Measurements from ENCODE around the gene RPS16. TPM values are rescaled to one million over a fixed set of nuclear protein-coding genes. Genes with fewer than 3 reads are reported as not detected.
A peak's percentile ranks its signal among the peaks of the same experiment; 100 is the strongest.

RPS16 gene
- total RNA-seq, 4 donors from 2014 or later = 1,316 to 2,441 (median 1,971) TPM

DNA sequence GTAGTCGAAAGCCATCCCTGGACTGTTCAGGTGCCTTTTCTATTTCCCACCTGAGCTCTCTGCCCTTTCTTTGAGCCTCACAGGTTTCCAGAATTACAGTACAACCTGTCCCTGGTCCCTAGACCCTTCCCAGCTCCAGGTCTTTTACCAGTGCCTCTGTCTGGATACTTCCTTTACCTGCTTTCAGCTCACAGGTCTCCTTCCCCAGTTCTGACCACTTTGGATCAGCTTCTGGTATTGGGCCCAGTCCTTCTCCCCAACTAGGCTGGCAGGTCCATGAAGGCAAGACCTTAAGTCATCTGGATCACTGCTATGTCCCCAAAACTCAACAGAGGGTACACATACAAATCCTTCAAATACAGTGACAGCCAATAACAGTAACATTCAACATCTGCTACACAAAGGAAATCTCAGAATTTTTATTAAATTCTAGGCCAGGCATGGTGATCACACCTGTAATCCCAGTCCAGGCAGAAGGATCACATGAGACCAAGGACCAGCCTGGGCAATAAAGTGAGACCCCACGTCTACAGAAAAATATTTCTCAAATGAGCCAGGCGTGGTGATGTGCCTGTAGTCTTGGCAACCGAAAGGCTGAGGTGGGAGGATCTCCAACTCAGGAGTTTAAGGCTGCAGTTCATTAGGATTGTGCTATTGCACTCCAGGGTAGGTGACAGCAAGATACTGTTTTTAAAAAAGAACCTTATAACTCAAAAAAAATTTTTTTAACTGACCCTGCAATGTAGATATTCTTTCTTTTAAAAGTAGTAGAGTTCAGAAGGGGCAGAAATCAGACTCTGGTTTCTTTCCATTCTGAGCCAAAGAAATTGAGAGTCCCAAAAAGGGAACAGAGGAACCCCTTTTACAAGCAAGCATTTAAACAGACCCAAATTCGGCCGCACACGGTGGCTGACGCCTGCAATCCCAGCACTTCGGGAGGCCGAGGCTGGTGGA lies 1.3 kb downstream of the RPS16 start:
- H3K9me3 ChIP-seq = no peaks in the 10 kb centered on the region
- no peaks in the 10 kb centered on the region for H3K27me3 ChIP-seq
- TF ChIP-seq, protein P1, sequence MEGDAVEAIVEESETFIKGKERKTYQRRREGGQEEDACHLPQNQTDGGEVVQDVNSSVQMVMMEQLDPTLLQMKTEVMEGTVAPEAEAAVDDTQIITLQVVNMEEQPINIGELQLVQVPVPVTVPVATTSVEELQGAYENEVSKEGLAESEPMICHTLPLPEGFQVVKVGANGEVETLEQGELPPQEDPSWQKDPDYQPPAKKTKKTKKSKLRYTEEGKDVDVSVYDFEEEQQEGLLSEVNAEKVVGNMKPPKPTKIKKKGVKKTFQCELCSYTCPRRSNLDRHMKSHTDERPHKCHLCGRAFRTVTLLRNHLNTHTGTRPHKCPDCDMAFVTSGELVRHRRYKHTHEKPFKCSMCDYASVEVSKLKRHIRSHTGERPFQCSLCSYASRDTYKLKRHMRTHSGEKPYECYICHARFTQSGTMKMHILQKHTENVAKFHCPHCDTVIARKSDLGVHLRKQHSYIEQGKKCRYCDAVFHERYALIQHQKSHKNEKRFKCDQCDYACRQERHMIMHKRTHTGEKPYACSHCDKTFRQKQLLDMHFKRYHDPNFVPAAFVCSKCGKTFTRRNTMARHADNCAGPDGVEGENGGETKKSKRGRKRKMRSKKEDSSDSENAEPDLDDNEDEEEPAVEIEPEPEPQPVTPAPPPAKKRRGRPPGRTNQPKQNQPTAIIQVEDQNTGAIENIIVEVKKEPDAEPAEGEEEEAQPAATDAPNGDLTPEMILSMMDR (IDR thresholded peaks at IDR 0.05) = no peak
- TF ChIP-seq POLR2AphosphoS5 (IDR thresholded peaks at IDR 0.05) = no peak
- no peak for TF ChIP-seq POLR2A (IDR thresholded peaks at IDR 0.05; ENCODE audit: low read depth)
- TF ChIP-seq EP300 (IDR thresholded peaks at IDR 0.05) = no peak
- H3K27ac ChIP-seq (replicated peaks in 1 of 4) = peak overlapping the region; percentile 24 to 95 (median 84)
- intact Hi-C loops (cut with DNase I) = no loop called here
- WGBS = 51% methylated on average over 10 of the region's 10 CpGs
- no peak for DNase-seq (ENCODE audit: extremely low spot score)
- H3K4me1 ChIP-seq = peaks cover 30 to 48% (median 46%) of the 10 kb centered on the region in 4 donors
- peaks cover 28 to 43% (median 37%) of the 10 kb centered on the region in 4 donors for H3K36me3 ChIP-seq
- H3K4me3 ChIP-seq = peak overlapping the region; percentile 76 to 84 (median 82)

DNA sequence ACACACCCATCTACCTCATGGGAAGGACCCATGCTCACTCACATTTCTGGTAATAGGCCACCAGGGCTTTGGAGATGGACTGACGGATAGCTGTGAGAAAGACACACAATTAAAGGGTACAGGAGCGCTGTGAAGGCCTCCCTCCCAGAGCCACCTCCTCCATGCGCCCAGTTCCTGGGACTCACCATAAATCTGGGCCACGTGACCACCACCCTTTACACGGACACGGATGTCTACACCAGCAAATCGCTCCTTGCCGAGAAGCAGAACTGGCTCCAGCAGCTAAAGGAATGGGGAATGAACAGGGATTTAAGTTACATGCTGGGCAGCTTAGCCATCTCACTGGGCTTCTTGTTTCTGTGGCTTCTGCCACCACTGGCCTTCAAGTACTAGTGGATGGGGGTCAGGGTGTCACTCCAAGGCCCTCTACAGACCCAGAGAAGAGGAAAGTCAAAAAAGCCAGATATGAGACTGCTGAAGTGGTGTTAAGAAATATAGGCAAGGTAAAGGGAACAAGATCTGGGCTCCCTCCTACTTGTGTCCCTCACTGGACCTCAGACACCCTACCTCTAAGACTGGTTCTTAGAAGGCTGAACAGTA lies 2.2 kb downstream of the RPS16 start:
- DNase-seq (ENCODE audit: extremely low spot score) = no peak
- H3K27me3 ChIP-seq = no peaks in the 10 kb centered on the region
- H3K9me3 ChIP-seq = no peaks in the 10 kb centered on the region
- no peak overlapping the region for H3K4me3 ChIP-seq
- 95% methylated on average over 8 of the region's 8 CpGs for WGBS
- H3K27ac ChIP-seq (replicated peaks in 1 of 4) = peak overlapping the region in 3 of 4 donors; percentile 8 to 95 (median 24)
- peaks cover 38 to 56% (median 54%) of the 10 kb centered on the region in 4 donors for H3K4me1 ChIP-seq
- TF ChIP-seq POLR2A (IDR thresholded peaks at IDR 0.05; ENCODE audit: low read depth) (no peak), EP300 (IDR thresholded peaks at IDR 0.05) (no peak), POLR2AphosphoS5 (IDR thresholded peaks at IDR 0.05) (no peak)
- TF ChIP-seq, protein P1 (IDR thresholded peaks at IDR 0.05) = no peak
- peaks cover 28 to 43% (median 37%) of the 10 kb centered on the region in 4 donors for H3K36me3 ChIP-seq
- intact Hi-C loops (cut with DNase I) = no loop called here

DNA sequence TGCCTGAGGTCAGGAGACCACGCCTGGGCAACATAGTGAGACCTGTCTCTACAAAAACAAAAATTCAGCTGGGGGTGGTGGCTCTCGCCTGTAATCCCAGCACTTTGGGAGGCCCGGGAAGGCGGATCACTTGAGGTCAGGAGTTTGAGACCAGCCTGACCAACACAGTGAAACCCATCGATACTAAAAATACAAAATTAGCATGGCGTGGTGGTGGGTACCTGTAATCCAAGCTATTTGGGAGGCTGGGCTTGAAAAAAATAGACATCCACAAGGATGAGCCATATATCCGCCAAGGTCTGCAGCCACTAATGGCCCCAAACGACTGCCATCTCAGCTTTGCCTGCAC lies 3.1 kb downstream of the RPS16 start:
- no peak overlapping the region for H3K27ac ChIP-seq (replicated peaks in 1 of 4)
- peaks cover 28 to 43% (median 37%) of the 10 kb centered on the region in 4 donors for H3K36me3 ChIP-seq
- 95% methylated on average over 8 of the region's 8 CpGs for WGBS
- peaks cover 47 to 65% (median 63%) of the 10 kb centered on the region in 4 donors for H3K4me1 ChIP-seq
- intact Hi-C loops (cut with DNase I) = no loop called here
- no peaks in the 10 kb centered on the region for H3K9me3 ChIP-seq
- no peaks in the 10 kb centered on the region for H3K27me3 ChIP-seq
- no peak overlapping the region for H3K4me3 ChIP-seq
- TF ChIP-seq POLR2AphosphoS5 (IDR thresholded peaks at IDR 0.05) (no peak), EP300 (IDR thresholded peaks at IDR 0.05) (no peak), POLR2A (IDR thresholded peaks at IDR 0.05; ENCODE audit: low read depth) (no peak)
- no peak for DNase-seq (ENCODE audit: extremely low spot score)

DNA sequence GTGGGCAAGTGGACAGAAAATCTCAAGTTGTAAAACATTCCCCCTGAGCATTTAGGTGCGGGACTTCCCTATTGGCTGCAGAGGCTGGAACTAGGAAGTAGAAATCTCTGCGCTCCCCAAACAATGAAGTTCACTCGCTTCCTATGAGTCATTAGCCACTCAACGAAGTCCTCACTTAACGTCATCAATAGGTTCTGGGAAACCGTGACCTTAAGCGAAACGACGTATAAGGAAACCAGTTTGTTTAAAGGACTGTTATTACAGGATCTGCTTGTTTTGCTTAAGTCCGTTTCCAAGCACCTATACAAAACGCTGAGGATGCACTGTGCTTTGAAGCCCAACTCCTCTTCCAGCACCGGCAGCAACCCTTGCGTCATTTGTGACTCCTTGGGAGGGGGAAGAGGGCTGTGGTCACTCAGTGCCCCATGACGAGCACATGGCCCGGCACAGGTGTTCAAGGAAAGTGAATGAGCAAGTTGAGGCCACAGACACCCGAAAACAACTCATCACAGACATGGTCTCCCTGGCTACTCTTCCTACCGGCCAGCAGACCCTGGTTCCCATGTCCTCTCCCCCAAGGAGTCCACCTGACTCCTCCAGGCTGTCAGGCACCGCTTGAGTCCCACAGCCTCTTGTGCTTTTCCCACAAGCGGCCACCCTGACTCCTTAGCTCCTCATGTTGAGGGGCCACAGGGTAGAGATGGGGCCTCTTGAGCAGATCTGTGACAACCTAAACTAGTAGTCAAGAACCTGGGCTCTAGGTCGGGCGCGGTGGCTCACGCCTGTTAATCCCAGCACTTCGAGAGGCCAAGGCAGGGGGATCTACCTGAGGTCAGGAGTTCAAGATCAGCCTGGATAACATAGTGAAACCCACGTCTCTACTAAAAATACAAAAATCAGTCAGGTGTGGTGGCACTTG lies 4.8 kb downstream of the RPS16 start:
- H3K4me3 ChIP-seq = peak overlapping the region in 1 of 4 donors; percentile 12
- 72% methylated on average over 25 of the region's 25 CpGs for WGBS
- DNase-seq (ENCODE audit: extremely low spot score) = no peak
- TF ChIP-seq POLR2AphosphoS5 (IDR thresholded peaks at IDR 0.05) (peak; percentile 62 to 63), POLR2A (IDR thresholded peaks at IDR 0.05; ENCODE audit: low read depth) (no peak), EP300 (IDR thresholded peaks at IDR 0.05) (peak; percentile 52)
- TF ChIP-seq, protein P1 (IDR thresholded peaks at IDR 0.05) = no peak
- no peaks in the 10 kb centered on the region for H3K27me3 ChIP-seq
- H3K4me1 ChIP-seq = peaks cover 39 to 61% (median 57%) of the 10 kb centered on the region in 4 donors
- peak overlapping the region; percentile 66 to 88 (median 75) for H3K27ac ChIP-seq (replicated peaks in 1 of 4)
- peaks cover 28 to 43% (median 37%) of the 10 kb centered on the region in 4 donors for H3K36me3 ChIP-seq
- H3K9me3 ChIP-seq = no peaks in the 10 kb centered on the region
- intact Hi-C loops (cut with DNase I) = no loop called here

Measured in esophagus muscularis mucosa (tissue), 4 donors.